WTC11 (cell line): Measurements from ENCODE around the gene OR1L1. TPM values are rescaled to one million over a fixed set of nuclear protein-coding genes. Genes with fewer than 3 reads are reported as not detected.

Experiments
- CBFB ChIP-seq: sonication (generic); formaldehyde crosslinking; IDR thresholded peaks from 2 replicates; pipeline ENCODE4 v1.8.1; 2022; ENCODE audit warnings: mild to moderate bottlenecking, low read depth, missing genetic modification reagents
- NR2C2 ChIP-seq: sonication (generic); formaldehyde crosslinking; IDR thresholded peaks from 2 replicates; pipeline ENCODE4 v1.8.0; 2022; ENCODE audit warnings: mild to moderate bottlenecking, missing genetic modification reagents
- total RNA-seq: library from RNA; stranded (reverse); gene quantifications from 3 replicates; pipeline ENCODE4 v1.2.3, GENCODE V29; 2021
- TF ChIP-seq, protein P1 (sequence below): sonication (generic); formaldehyde crosslinking; IDR thresholded peaks from 2 replicates; pipeline ENCODE4 v1.8.1; 2022; ENCODE audit warnings: missing genetic modification reagents, borderline replicate concordance
- TF ChIP-seq, protein P2 (sequence below): sonication (generic); formaldehyde crosslinking; IDR thresholded peaks from 2 replicates; pipeline ENCODE4 v1.8.0; 2022; ENCODE audit warnings: mild to moderate bottlenecking, missing genetic modification reagents
- TF ChIP-seq, protein P3 (sequence below): sonication (generic); formaldehyde crosslinking; IDR thresholded peaks from 2 replicates; pipeline ENCODE4 v1.8.0; 2023; ENCODE audit warnings: missing genetic modification reagents
- TF ChIP-seq, protein P4 (sequence below): sonication (generic); formaldehyde crosslinking; IDR thresholded peaks from 2 replicates; pipeline ENCODE4 v1.8.0; 2023; ENCODE audit warnings: missing genetic modification reagents, mild to moderate bottlenecking, borderline replicate concordance

OR1L1 gene
- total RNA-seq, 1 experiment from 2014 or later, result not detected

DNA sequence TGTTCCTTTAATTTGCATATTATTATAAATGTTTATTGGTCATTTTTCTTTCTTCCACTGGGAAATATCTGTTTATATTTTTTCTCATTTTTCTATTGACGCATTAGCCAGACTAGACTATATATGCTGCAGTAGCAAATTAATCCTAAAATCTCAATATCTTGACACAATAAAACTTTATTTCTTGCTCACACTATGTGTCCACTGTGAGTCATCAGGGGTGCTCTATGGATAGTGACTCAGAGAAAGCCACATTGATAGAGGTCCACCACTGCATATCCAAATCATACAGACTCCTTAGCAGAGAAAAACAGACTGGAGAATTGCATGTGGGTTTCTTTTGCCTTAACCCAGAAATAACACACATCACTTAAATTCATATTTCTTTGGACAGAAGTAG lies 34.2 kb downstream of the OR1L1 start (continued):
- TF ChIP-seq, protein P1, sequence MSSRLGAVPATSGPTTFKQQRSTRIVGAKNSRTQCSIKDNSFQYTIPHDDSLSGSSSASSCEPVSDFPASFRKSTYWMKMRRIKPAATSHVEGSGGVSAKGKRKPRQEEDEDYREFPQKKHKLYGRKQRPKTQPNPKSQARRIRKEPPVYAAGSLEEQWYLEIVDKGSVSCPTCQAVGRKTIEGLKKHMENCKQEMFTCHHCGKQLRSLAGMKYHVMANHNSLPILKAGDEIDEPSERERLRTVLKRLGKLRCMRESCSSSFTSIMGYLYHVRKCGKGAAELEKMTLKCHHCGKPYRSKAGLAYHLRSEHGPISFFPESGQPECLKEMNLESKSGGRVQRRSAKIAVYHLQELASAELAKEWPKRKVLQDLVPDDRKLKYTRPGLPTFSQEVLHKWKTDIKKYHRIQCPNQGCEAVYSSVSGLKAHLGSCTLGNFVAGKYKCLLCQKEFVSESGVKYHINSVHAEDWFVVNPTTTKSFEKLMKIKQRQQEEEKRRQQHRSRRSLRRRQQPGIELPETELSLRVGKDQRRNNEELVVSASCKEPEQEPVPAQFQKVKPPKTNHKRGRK (CRISPR knock-in tag), result no peak
- TF ChIP-seq, protein P2, sequence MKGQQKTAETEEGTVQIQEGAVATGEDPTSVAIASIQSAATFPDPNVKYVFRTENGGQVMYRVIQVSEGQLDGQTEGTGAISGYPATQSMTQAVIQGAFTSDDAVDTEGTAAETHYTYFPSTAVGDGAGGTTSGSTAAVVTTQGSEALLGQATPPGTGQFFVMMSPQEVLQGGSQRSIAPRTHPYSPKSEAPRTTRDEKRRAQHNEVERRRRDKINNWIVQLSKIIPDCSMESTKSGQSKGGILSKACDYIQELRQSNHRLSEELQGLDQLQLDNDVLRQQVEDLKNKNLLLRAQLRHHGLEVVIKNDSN, result no peak
- no peak for TF ChIP-seq CBFB (CRISPR knock-in tag)
- no peak for TF ChIP-seq NR2C2 (CRISPR knock-in tag)
- TF ChIP-seq, protein P3, sequence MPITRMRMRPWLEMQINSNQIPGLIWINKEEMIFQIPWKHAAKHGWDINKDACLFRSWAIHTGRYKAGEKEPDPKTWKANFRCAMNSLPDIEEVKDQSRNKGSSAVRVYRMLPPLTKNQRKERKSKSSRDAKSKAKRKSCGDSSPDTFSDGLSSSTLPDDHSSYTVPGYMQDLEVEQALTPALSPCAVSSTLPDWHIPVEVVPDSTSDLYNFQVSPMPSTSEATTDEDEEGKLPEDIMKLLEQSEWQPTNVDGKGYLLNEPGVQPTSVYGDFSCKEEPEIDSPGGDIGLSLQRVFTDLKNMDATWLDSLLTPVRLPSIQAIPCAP (CRISPR knock-in tag), result no peak
- TF ChIP-seq, protein P4, sequence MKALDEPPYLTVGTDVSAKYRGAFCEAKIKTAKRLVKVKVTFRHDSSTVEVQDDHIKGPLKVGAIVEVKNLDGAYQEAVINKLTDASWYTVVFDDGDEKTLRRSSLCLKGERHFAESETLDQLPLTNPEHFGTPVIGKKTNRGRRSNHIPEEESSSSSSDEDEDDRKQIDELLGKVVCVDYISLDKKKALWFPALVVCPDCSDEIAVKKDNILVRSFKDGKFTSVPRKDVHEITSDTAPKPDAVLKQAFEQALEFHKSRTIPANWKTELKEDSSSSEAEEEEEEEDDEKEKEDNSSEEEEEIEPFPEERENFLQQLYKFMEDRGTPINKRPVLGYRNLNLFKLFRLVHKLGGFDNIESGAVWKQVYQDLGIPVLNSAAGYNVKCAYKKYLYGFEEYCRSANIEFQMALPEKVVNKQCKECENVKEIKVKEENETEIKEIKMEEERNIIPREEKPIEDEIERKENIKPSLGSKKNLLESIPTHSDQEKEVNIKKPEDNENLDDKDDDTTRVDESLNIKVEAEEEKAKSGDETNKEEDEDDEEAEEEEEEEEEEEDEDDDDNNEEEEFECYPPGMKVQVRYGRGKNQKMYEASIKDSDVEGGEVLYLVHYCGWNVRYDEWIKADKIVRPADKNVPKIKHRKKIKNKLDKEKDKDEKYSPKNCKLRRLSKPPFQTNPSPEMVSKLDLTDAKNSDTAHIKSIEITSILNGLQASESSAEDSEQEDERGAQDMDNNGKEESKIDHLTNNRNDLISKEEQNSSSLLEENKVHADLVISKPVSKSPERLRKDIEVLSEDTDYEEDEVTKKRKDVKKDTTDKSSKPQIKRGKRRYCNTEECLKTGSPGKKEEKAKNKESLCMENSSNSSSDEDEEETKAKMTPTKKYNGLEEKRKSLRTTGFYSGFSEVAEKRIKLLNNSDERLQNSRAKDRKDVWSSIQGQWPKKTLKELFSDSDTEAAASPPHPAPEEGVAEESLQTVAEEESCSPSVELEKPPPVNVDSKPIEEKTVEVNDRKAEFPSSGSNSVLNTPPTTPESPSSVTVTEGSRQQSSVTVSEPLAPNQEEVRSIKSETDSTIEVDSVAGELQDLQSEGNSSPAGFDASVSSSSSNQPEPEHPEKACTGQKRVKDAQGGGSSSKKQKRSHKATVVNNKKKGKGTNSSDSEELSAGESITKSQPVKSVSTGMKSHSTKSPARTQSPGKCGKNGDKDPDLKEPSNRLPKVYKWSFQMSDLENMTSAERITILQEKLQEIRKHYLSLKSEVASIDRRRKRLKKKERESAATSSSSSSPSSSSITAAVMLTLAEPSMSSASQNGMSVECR, result no peak

Other genes starting within 250 kb of the OR1L1 start
- gene OR1J1, start 183.8 kb upstream of the OR1L1 start, total RNA-seq, result not detected in 3 replicates
- not detected in 3 replicates for gene OR1J2, start 150.9 kb upstream of the OR1L1 start, total RNA-seq
- not detected in 3 replicates for gene OR1J4, start 142.6 kb upstream of the OR1L1 start, total RNA-seq
- gene OR1N1, start 134.4 kb upstream of the OR1L1 start, total RNA-seq, result not detected in 3 replicates
- not detected in 3 replicates for gene OR1N2, start 108.6 kb upstream of the OR1L1 start, total RNA-seq
- gene OR1L8, start 78.3 kb upstream of the OR1L1 start, total RNA-seq, result not detected in 3 replicates
- not detected in 3 replicates for gene OR1Q1, start 47.0 kb upstream of the OR1L1 start, total RNA-seq
- gene OR1B1, start 4.1 kb upstream of the OR1L1 start, total RNA-seq, result not detected in 3 replicates
- gene OR1L3, start 13.4 kb downstream of the OR1L1 start, total RNA-seq, result not detected in 3 replicates
- gene OR1L4, start 62.3 kb downstream of the OR1L1 start, total RNA-seq, result not detected in 3 replicates
- not detected in 3 replicates for gene OR1L6, start 80.6 kb downstream of the OR1L1 start, total RNA-seq
- gene OR5C1, start 127.2 kb downstream of the OR1L1 start, total RNA-seq, result not detected in 3 replicates
- not detected in 3 replicates for gene OR1K1, start 138.4 kb downstream of the OR1L1 start, total RNA-seq
- 19.4 to 21.7 TPM (median 20.5 TPM) in 3 replicates for gene PDCL, start 166.9 kb downstream of the OR1L1 start, total RNA-seq
- 36.0 to 38.3 TPM (median 37.5 TPM) in 3 replicates for gene RC3H2, start 243.6 kb downstream of the OR1L1 start, total RNA-seq